Osteoblast (primary cell): ENCODE data around the gene TMIGD3. TPM values are rescaled to one million over a fixed set of nuclear protein-coding genes. Genes with fewer than 3 reads are reported as not detected.

Experiments used
- DNase-seq: peaks from one replicate; pipeline ENCODE4 v3.0.0; 2011; ENCODE audit warnings: low spot score, mixed read lengths; ENCODE audit not compliant: insufficient read length; ENCODE audit errors: missing footprints
- H2AFZ ChIP-seq: 2 replicates; pipeline ENCODE4 v1.6.0; 2011; ENCODE audit warnings: mild to moderate bottlenecking, low read length
- H3K27ac ChIP-seq: 2 replicates; pipeline ENCODE4 v1.5.1; 2011; ENCODE audit warnings: mild to moderate bottlenecking, low read depth, low read length, moderate library complexity
- H3K27me3 ChIP-seq: 2 replicates; pipeline ENCODE4 v1.6.0; 2012; ENCODE audit warnings: mild to moderate bottlenecking, control low read depth, inconsistent platforms, low read length, moderate library complexity; ENCODE audit not compliant: insufficient read depth
- H3K36me3 ChIP-seq: 2 replicates; pipeline ENCODE4 v1.5.1; 2011; ENCODE audit warnings: mild to moderate bottlenecking, low read length, control low read depth, moderate library complexity; ENCODE audit not compliant: insufficient read depth
- H3K4me1 ChIP-seq: 2 replicates; pipeline ENCODE4 v1.5.1; 2011; ENCODE audit warnings: mild to moderate bottlenecking, low read length, control low read depth, moderate library complexity; ENCODE audit not compliant: insufficient read depth
- H3K4me2 ChIP-seq: 2 replicates; pipeline ENCODE4 v1.6.0; 2011; ENCODE audit warnings: mild to moderate bottlenecking, low read length; ENCODE audit not compliant: insufficient read depth
- H3K4me3 ChIP-seq: fragments of 200-600 bp; sonication (generic); 3 replicates; pipeline ENCODE4 v1.5.1; 2012; ENCODE audit warnings: mild to moderate bottlenecking, low read length, inconsistent platforms; ENCODE audit not compliant: insufficient read depth
- H3K79me2 ChIP-seq: 2 replicates; pipeline ENCODE4 v1.6.0; 2012; ENCODE audit warnings: mild to moderate bottlenecking, low read length, control low read depth, inconsistent platforms; ENCODE audit not compliant: insufficient read depth
- H3K9me3 ChIP-seq: 2 replicates; pipeline ENCODE4 v1.5.1; 2011; ENCODE audit warnings: low read depth, low read length, control low read depth
- H4K20me1 ChIP-seq: 2 replicates; pipeline ENCODE4 v1.6.0; 2012; ENCODE audit warnings: mild to moderate bottlenecking, low read length, control low read depth; ENCODE audit not compliant: insufficient read depth
- CTCF ChIP-seq: IDR thresholded peaks from 2 replicates; pipeline ENCODE4 v1.5.1; 2011; ENCODE audit warnings: mild to moderate bottlenecking, low read depth, low read length, moderate library complexity; ENCODE audit errors: extremely low read depth
- total RNA-seq: library from RNA; depleted of rRNA; stranded (reverse); fragments of >200 nt; gene quantifications from 2 replicates; pipeline ENCODE4 v1.2.3, GENCODE V29; 2012

Gene TMIGD3
- total RNA-seq, 1 donor: not detected

GRCh38 chr1:111471012-111471411, 32.4 kb downstream of the TMIGD3 start:
- Histone ChIP-seq H3K9me3 (no peaks in the 10 kb centered on the region), H2AFZ (no peak overlapping the region), H3K27ac (no peak overlapping the region), H3K36me3 (peaks cover 15% of the 10 kb centered on the region), H3K4me3 (no peak overlapping the region), H4K20me1 (no peaks in the 10 kb centered on the region), H3K27me3 (no peaks in the 10 kb centered on the region), H3K4me1 (peaks cover 25% of the 10 kb centered on the region), H3K4me2 (no peak overlapping the region), H3K79me2 (no peaks in the 10 kb centered on the region)
- no peak for TF ChIP-seq CTCF
- DNase-seq: no peak

GRCh38 chr1:111470596-111470995, 32.8 kb downstream of the TMIGD3 start:
- no peak overlapping the region for H3K4me2 ChIP-seq
- no peak overlapping the region for H3K4me3 ChIP-seq
- no peak for TF ChIP-seq CTCF
- no peaks in the 10 kb centered on the region for H3K27me3 ChIP-seq
- H2AFZ ChIP-seq: no peak overlapping the region
- no peak overlapping the region for H3K27ac ChIP-seq
- H3K79me2 ChIP-seq: no peaks in the 10 kb centered on the region
- no peaks in the 10 kb centered on the region for H3K9me3 ChIP-seq
- H3K36me3 ChIP-seq: peaks cover 15% of the 10 kb centered on the region
- H4K20me1 ChIP-seq: no peaks in the 10 kb centered on the region
- no peak for DNase-seq
- H3K4me1 ChIP-seq: peaks cover 20% of the 10 kb centered on the region

- H3K36me3 ChIP-seq: peaks cover 15% of the 10 kb centered on the region
- no peak for TF ChIP-seq CTCF
These were observed 33.9 kb downstream of the TMIGD3 start for GRCh38 chr1:111469539-111469938.

GRCh38 chr1:111468717-111469100, 34.7 kb downstream of the TMIGD3 start:
- no peaks in the 10 kb centered on the region for H3K27me3 ChIP-seq
- H3K79me2 ChIP-seq: no peaks in the 10 kb centered on the region
- H3K4me3 ChIP-seq: no peak overlapping the region
- DNase-seq: no peak
- no peak overlapping the region for H3K27ac ChIP-seq
- no peaks in the 10 kb centered on the region for H3K9me3 ChIP-seq
- H3K4me1 ChIP-seq: peaks cover 2% of the 10 kb centered on the region
- no peak overlapping the region for H3K4me2 ChIP-seq
- TF ChIP-seq CTCF: no peak
- H3K36me3 ChIP-seq: peaks cover 15% of the 10 kb centered on the region
- H4K20me1 ChIP-seq: no peaks in the 10 kb centered on the region
- no peak overlapping the region for H2AFZ ChIP-seq

More at GRCh38 chr1:111469539-111469938, 33.9 kb downstream of the TMIGD3 start:
- H3K79me2 ChIP-seq: no peaks in the 10 kb centered on the region
- H3K9me3 ChIP-seq: no peaks in the 10 kb centered on the region
- H3K4me1 ChIP-seq: peaks cover 10% of the 10 kb centered on the region
- no peak for DNase-seq
- H3K27me3 ChIP-seq: no peaks in the 10 kb centered on the region
- no peaks in the 10 kb centered on the region for H4K20me1 ChIP-seq
- H3K27ac ChIP-seq: no peak overlapping the region
- H2AFZ ChIP-seq: no peak overlapping the region
- H3K4me3 ChIP-seq: no peak overlapping the region
- no peak overlapping the region for H3K4me2 ChIP-seq
